Retinal pigment epithelial cell (primary cell): ENCODE measurements around the gene MCIDAS.

ENCODE experiments used
- DNase-seq: peaks from one replicate; pipeline ENCODE4 v3.0.0-alpha.2; 2010; ENCODE audit warnings: low read depth
- H3K4me3 ChIP-seq: 2 replicates; pipeline ENCODE4 v1.5.1; 2011; ENCODE audit warnings: mild to moderate bottlenecking, low read length, control low read depth, moderate library complexity
- TF ChIP-seq, protein P1 (sequence below): conservative IDR thresholded peaks from 2 replicates; pipeline ENCODE4 v1.5.1; 2011; ENCODE audit warnings: low read depth, low read length, control low read depth, inconsistent platforms

Gene MCIDAS

DNA sequence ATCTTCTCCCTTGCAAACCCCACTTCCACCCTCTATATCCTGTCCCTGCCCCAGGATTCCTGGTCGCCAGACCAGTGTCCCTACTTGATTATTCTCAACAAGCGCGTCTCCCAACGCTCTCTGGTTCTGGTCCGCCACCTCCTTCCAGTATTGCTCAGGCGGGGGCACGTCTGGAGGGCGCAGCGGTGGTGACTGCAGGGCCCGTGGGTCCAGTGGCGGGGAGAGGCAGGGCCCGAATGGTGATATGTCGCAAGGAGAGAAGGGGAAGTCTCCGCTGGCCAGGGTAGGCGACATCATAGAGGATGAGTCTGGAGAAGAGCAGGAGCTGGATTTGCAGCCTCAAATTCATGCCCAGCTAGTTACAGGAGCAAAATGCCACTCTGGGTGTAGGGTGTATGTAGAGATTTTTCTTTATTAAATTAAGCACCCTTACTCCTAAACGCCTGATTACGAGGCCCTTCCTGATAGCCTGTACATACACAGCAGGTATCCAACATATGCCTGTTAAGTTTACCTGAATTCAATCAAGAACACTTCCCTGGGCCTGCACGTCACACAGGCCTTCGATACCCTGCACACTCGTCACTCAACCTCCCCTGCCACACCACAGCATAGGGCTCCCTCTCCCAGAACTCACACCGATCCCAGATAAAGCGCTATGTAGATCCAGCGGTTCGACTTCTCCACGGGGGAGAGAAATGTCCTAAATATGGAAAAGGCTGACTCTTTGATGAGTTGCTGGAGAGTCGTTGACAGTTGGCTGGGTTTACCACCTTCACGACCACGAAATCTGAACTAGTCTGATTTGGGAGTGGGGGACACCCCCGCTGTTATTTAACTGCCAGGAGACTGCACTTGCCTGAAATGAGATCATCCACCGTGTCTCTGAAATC lies 4.8 kb downstream of the MCIDAS start:
- H3K4me3 ChIP-seq: no peak overlapping the region
- TF ChIP-seq, protein P1, sequence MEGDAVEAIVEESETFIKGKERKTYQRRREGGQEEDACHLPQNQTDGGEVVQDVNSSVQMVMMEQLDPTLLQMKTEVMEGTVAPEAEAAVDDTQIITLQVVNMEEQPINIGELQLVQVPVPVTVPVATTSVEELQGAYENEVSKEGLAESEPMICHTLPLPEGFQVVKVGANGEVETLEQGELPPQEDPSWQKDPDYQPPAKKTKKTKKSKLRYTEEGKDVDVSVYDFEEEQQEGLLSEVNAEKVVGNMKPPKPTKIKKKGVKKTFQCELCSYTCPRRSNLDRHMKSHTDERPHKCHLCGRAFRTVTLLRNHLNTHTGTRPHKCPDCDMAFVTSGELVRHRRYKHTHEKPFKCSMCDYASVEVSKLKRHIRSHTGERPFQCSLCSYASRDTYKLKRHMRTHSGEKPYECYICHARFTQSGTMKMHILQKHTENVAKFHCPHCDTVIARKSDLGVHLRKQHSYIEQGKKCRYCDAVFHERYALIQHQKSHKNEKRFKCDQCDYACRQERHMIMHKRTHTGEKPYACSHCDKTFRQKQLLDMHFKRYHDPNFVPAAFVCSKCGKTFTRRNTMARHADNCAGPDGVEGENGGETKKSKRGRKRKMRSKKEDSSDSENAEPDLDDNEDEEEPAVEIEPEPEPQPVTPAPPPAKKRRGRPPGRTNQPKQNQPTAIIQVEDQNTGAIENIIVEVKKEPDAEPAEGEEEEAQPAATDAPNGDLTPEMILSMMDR: no peak
- DNase-seq: no peak

DNA sequence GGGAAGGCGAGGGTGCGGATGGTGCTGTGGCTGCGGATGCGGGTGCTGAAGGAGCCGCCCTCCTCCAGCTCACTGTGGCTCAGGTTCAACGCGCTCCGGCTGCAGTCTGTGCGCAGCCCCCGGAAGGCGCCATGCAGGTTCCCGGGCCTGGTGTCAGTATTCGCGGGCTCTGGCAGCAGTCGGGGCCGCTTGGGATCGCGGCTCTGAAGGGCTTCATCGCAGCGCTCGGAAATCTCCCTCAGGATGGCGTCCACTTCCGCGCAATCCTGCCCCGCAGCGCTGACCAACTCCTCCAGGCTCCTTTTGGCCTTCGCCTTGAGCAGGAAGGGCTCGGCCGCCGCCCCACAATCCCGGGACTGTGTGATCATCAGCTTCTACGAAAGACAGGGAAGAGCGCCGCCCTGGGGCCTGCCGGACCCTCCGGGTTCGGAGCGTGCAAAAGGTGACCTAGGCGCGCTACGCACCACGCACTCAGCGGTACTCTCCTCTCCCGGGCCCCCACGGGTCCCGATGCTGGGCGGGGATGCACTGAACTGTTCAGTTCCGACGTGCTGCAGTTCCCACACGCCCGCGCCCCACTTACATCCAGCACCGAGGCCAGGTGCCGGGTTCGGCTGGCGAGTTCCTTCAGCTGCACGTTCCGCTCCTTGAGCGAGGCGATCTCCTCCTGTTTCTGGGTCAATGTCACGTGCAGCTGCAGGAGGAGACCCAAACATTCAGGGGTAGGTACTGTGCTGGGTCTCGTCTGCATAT lies 6.5 kb downstream of the MCIDAS start:
- no peak for DNase-seq
- H3K4me3 ChIP-seq: peak overlapping the region; percentile 57
- TF ChIP-seq, protein P1: peak; percentile 34

DNA sequence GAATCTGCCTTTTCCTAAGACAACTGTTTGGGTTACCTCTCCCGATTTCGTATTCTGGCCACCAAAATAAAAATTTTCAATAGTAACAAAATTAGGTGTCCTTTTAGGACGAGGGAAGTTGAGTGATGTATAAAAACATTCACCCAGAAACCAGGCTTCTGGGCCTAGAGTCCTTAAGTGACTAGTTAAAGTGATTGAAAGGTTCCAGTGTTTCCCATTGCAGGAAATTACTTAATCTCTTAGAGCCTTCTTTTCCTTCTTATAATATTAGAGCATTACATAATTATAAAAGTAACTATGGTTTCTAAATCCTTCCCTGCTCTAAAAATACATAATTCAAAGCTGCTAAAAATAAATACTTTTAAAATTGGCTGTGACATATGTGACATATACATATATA lies 7.3 kb downstream of the MCIDAS start:
- DNase-seq: no peak
- TF ChIP-seq, protein P1: no peak
- H3K4me3 ChIP-seq: no peak overlapping the region

DNA sequence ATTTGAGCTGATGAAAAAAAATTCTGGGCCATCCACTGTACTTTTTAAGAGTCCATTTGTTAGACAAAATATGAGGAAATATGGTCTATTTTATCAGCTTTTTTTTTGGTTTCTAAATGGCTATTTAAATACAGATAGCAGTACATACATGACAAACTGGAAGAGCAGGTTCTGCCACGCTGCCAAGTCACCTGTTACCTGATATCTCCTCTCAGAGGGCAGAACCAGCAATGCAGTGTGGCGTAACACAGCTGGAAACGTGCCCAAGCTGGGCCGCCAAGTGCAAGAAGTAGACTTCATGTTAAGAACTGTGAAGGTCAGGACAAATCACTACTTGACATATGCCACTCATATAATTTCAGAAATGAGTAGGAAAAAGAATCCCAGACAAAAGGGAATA lies 8.1 kb downstream of the MCIDAS start:
- no peak for DNase-seq
- H3K4me3 ChIP-seq: no peak overlapping the region
- TF ChIP-seq, protein P1: no peak

DNA sequence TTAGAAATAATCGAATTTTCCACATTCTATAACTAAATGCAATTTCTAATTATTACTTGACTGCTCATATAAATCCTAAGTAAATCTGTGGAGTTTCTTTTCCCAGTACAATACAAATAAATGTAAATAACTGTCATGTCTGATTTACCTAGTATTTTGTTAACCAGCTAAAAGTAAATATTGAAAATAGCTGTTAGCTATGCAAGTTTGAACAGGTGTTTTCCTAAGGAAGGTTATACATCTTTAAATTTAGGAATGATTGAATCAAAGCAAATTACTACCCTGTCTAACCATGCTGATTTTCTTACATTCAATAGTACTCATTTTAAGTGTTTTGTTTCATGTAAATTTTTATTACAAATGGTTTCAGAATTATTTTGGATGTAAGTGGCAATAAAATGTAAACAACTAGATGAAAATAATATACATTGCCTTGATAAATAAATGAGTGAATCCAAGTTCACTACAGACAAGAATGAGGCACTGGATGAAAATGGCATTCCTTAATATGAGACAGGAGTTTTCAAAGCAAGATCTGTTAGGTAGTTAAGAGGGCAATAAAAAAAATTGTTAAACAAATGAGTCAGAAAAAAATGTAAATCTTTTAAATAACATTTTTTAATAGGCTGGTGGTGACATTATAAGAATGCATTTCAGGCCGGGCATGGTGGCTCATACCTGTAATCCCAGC lies 15.8 kb downstream of the MCIDAS start:
- no peak overlapping the region for H3K4me3 ChIP-seq
- DNase-seq: no peak
- TF ChIP-seq, protein P1: no peak

DNA sequence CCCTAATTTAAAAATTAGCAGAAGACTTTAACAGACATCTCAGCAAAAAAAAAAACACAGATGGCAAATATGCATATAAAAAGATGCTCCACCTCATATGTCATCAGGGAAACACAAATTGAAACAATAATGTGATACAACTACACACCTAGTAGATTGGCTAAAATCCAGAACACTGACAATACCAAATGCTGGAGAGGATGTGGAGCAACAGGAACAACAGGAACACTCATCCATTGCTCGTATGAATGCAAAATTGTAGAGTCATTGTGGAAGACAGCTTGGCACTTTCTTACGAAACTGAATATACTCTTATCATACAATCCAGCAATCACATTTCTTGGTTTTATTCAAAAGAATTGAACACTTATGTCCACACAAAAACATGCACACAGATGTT lies 22.1 kb downstream of the MCIDAS start:
- DNase-seq: no peak
- no peak overlapping the region for H3K4me3 ChIP-seq
- TF ChIP-seq, protein P1: no peak
